Activated gamma-delta T cell treated with anti-CD3 and anti-CD28 coated beads, Interleukin-2, amount 50 U/mL, for 16 hours (primary cell): ENCODE data around the gene TNFAIP8.

Experiments used
- DNase-seq: peaks from one replicate; pipeline ENCODE4 v3.0.0-alpha.2; 2020; ENCODE audit warnings: low read depth

TNFAIP8 gene

DNA sequence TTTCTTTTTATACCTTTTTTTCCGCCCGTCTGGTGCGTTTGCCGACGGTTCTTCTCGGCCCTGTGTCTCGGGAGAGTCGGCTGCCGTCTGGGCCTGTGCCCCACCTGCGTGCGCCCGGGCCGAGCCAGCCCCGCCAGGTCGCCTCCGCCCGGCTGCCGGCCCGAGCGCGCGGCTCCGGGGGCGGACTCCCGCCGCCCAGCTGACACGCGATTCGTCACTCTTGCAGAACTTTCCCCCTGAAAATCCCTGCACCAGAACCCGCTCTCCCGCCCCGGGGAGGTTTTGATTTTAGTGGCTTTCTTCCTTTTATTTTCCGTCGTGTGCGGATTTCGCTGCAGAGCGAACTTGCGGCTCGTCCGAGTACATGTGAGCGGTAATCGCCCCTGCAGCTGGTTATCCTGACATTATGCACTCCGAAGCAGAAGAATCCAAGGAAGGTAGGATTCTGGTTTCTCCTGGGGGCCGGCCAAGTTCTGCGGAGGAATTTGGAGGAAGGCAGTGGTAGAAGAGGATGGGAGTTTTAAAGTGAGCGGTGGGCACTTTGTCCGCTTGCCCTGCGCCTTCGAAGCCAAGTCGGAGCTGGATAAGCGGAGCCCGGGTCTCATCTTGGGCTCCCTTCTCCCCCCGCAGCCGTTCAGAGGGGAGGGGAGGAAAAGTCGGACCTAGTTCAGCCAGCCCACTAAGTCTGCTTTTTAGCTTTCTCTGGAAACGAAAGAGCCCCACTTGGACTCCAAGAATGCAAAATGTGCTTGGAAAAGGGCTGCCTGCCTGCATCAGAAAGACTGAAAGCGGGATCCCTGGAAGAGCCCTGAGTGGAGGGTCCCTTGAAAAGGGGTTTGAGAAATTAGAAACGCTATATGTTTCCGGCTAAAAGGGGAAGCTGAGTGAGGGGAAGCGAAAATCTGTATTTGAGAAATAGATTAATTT lies at the start of gene TNFAIP8:
TSS of gene TNFAIP8 (plus strand) at position 335 of the 927 bp plus-strand sequence. CDS start at position 407, 72 bp downstream.
- DNase-seq = peak; percentile 48

DNA sequence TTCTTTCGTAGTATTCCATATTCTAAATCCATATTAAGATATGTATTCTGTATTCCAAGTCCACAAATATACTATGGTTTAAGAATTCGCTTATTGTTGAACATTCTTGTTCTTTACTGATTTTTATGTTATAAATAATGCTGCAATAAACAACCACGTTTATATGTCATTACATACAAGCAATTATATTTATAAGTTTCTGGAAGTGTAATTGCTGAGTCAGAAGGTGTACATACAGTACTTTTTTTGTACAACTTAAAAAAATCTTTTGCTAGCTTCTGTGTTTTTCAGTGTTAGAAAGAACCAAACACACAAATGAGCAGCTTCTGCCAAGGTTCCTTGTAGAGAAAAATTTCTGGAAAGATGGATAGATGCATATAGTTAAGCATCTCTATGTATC lies 48.6 kb upstream of the TNFAIP8 start:
- DNase-seq = no peak

- DNase-seq = no peak
Measured at GRCh38 chr5:119309326-119309725, 46.5 kb upstream of the TNFAIP8 start.

DNA sequence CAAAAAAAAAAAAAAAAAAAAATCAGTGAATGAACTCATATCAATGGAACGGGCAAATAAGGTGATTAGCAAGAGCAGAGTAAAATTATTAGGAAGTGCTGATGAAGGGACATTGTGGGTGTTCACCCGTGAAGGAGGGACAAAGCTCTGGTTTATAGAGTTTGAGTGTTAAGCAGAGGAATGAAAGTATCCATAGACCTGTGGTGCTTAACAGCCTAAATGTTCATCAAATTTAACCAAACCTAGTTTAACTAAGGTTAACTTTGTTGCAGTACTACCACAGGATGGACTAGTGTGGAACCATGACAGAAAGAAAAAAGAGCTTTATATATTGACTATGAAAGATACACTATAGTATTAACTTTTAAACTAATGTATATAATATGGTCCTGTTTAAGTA lies 44.1 kb upstream of the TNFAIP8 start:
- DNase-seq = no peak

DNA sequence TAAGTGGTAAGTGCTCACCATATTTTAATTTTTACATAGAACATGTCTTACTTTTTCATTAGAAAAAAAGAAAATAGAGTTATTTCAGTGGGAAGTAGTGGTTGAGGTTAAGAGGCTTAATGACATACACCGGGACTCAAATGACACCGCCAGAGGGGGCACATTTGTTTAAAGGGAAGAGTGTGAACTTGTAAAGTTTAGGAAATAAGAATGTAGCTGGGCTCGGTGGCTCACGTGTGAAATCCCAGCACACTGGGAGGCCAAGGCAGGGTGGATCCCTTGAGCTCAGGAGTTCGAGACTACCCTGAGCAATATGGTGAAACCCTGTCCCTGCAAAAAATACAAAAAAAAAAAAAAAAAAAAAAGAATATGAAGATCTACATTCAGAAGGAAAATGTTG lies 43.4 kb upstream of the TNFAIP8 start:
- DNase-seq = no peak

DNA sequence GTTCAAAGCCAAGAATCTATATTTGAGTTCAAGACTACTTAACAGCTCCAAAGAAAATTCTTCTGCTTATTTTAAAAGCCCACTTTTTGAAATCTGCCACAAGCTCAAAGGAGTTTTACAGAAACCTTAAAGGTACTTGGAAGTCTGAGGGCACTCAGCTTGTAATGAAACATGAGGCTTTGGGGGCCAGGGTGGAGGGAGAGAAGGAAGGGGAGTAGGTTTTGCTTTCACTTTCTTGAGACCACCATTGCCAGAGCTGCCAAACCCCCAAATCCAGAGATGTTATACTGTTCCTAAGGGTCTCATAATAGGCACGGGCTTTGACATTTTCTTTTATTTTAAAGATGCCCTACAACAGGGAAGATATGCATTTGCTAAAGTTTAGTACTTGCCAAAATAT lies 42.6 kb upstream of the TNFAIP8 start:
- no peak for DNase-seq

DNA sequence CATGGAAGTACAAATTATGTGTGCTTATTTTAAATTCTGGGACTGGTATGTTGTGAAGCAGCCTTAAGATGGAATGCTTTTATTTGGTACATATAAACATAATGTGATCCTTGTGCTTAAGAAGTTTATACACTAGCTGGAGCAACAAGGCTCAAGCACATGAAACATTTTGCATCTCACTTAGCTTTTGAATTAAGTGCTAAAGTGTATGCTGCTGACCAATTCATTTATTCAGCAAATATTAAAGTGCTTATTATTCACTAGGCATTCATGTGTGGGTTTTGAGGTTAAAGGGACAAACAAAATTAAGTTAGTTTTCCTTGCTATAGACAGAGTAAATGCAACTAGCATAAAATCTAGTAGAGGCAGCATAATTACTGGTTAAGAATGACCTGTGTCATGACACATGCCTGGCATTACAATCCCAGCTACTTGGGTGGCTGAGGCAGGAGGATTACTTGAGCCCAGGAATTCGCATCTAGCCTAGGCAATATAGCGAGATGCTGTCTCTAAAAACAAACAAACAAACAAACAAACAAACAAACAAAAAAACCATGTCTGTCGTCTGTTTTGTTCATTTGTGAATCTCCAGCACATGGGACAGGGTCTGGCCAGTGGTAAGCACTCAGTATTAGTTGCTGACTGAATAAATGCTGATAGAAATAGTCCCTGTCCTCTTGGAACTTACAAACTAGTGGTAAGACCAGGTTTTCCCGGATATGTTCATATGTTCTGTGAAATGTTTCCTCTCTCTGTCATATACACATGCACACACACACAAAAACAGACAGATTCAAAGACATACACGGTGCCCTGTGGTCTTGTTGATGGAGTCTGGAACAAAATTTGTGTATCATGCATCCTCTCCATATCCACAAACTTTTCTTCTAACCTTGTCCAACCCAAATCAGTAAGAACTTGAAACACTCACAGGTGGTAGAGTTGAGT lies 41.9 kb upstream of the TNFAIP8 start:
- DNase-seq = no peak

DNA sequence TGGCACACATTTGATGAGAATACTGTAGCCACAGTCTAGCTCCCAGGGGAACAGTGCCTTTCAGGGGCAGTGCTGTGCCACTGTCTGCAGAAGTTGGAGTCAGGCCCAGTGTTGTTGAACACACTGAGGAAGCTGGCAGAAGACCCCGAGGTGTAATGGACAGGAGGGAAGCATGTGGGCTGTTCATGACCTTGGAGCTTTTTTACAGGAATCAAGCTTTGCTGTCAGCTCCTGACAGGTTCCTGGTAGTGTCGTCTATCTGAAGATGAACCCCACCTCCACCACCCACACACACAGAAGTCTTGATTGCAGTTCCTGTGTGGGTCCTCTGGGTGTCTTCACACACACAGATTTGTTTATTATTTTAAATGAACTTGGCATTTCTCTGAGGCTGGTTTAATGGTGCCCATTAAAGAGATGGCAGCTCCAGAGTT lies 40.3 kb upstream of the TNFAIP8 start:
- peak; percentile 52 for DNase-seq

- no peak for DNase-seq
Measured at GRCh38 chr5:119316086-119316485, 39.7 kb upstream of the TNFAIP8 start.

DNA sequence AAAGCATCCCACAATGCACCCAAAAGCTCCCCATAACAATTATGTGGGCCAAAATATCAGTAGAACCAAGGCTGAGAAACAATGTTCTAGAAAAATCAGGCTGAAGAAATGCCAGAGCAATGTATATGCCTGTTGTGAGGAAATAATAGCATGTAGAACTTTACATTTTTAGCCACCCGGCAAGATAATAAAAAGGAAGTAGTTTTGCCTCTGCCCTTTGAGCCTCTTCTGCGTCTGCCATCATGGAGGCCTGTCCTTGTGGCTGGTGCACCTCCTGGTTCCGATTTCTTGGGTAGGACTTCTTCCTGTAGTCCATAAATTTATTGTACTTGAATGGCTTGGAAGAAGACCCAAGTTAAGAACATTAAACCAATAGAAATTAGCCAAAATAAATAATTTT lies 38.9 kb upstream of the TNFAIP8 start:
- DNase-seq = no peak

- DNase-seq = no peak
Measured at GRCh38 chr5:119318256-119318894, 37.4 kb upstream of the TNFAIP8 start.

DNA sequence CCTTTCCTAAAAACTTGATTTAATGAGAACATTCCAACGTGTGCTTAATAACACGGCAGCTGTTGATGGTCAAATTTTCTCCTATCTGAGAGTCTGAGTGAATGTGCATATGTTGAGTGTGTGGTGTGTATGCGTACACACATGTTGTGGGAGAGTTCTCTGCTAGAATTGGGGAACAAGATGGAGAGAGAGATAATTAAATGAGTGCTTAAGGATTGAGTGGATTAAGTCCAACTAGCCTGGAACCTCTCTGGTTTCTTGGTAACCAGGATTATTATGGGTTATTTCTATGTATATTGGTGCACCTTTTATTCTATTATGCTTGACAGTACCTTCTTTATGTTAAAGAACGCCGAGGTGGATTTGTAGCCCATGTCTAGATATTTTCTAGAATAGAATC lies 36.4 kb upstream of the TNFAIP8 start:
- no peak for DNase-seq

DNA sequence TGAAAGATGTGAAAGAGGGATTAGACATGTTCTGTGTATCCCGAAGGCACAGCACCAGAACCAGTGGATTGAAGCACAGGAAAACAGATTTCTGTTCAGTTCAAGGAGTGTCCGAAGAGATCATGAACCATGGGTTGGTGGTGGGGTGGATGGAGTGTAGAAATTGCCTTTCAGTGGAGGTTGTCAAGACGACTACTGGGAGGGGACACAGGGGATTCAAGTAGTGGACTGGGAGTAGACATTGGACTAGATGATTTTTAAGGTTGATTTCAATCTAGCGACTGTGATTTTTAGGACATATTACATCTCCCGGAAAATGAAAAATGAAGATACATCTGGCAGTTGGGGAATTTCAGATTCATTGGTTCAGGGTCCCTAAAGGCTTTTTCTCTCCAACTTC lies 35.9 kb upstream of the TNFAIP8 start:
- no peak for DNase-seq

DNA sequence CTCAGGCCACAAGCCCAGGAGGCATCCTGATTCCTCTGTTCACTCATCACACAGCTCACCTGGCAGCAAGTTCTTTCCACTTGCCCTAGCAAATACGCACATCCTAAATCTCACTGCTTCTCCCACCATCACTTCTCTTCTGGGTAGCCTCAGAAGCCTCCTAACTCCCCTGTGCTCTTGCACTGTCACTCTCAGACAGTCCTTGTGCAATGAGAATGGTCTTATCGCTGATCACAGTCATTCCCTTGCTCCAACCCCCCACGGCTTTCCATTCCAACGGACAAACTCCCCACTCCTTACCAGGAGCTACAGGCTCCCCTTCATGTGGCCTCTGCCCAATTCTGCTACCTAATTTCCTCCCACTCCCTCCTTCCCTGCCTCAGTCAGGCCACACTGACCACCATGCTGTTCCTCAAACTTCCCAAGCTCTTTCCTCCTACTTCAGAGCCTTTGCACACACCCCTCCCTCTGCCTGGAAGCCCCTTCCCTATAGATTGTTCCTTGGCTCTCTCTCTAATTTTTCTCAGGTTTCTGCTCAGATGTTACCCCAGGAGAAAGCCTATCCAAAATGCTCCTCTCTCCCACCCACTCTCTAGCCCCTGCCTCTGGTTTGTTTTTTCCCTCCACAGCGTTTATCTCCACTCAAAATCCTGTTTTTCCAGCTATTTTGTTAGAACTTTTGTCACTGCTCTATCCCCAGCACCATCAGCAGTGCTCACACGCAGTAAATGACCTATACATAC lies 34.1 kb upstream of the TNFAIP8 start:
- DNase-seq = no peak

GRCh38 chr5:119322312-119322947 lies 33.4 kb upstream of the TNFAIP8 start:
- DNase-seq = no peak

DNA sequence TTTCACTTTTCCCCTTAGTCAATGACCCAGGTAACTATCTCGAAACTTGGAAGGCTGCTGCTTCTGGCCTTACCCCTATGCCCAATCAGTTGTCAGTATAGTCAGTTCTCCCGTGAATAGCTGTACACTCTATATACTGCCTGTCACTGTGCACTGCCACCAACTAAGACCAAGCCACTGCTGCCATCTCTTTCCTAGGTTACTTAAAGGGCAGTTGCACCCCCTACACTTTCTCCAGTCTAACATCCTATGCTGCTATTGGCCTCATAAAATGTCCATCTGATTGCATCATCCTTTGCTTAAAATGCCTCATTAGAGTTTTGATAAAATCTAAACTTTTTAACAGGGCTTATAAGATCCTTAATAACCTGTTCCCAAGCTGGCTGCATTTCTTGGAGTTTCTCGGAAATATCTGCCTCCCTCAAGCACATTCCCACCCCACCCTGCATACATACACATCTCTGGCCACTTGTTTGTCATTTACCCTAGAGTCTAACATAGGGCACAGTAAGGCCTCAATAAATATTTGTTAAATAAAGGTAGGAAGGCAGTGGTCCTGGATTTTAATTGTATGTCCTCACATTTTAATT lies 32.8 kb upstream of the TNFAIP8 start:
- no peak for DNase-seq

GRCh38 chr5:119323601-119324000 lies 32.2 kb upstream of the TNFAIP8 start:
- no peak for DNase-seq

DNA sequence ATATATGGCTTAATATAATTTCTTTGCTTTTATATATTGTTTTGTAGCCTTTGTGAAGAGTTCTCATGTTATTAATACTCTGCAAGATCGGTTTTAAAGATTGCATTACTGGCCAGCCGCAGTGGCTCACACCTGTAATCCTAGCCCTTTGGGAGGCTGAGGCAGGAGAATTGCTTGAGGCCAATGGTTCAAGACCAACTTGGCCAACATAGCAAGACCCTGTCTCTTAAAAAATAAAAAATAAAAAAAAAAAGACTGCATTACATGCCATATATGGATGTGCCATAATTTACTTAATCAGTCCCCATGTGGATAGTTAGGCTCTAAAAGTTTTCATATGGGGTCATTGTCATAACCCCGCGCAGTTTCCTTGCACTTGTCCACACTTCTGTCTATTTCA lies 31.0 kb upstream of the TNFAIP8 start:
- DNase-seq = no peak

GRCh38 chr5:119327018-119327417 lies 28.8 kb upstream of the TNFAIP8 start:
- DNase-seq = no peak

DNA sequence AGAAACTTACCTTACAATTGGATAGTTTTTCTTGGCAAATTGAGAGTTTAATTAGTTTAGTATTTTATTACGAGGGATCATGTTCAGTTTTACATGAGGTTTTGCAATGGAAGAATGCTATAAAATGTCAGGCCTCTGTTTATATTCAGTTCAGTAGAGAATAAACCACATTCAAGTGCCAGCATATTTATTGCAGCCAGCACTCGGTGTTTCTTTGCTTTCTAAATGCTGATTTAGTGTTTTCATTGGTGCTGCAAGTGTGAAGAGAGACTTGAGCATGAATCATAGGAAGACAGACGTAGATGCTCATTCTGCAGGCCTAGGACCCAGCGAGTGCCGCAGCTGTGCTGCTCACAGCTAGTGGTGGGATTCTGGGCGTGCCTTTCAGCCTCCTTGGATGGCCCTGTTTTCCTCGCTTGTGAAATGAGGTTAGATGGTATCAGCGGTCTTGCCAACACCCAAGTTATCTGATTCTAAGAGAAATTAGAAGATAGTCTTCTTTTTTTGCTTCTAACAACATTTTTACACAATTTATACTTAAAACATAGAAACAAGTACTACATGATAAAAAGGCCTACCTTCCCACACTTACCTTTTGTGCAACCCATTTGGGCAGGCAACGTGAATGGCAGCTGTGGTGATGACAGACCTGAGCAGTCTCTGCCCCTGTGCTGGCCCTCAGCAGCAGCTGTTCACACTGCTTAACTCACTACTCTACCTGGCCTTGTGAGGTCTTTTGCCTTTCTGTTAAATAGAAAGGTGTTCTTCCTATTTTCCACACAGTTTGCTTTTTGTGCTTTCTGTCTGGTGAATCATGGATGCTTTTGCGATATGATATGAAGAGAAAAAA lies 26.8 kb upstream of the TNFAIP8 start:
- DNase-seq = peak; percentile 40
